Sigmoid colon (tissue), 7 donors: ENCODE data around the gene BCL2L13. TPM values are rescaled to one million over a fixed set of nuclear protein-coding genes. Genes with fewer than 3 reads are reported as not detected.
A peak's percentile ranks its signal among the peaks of the same experiment; 100 is the strongest.

ENCODE experiments used
- DNase-seq: peaks from one replicate; pipeline ENCODE4 v3.0.0-alpha.2; 2019
- H3K27ac ChIP-seq, 4 donors: fragments of 200-600 bp; sonication (generic); one replicate each; pipeline ENCODE4 v1.5.1; 2016 to 2019; ENCODE audit warnings: mild to moderate bottlenecking in 1 of 4
- H3K27me3 ChIP-seq, 3 donors: fragments of 200-600 bp; sonication (generic); one replicate each; pipeline ENCODE4 v1.5.1; 2019; ENCODE audit warnings: mild to moderate bottlenecking in 1 of 3
- H3K36me3 ChIP-seq, 4 donors: fragments of 200-600 bp; sonication (generic); one replicate each; pipeline ENCODE4 v1.5.1; 2016 to 2019
- H3K4me1 ChIP-seq, 4 donors: fragments of 200-600 bp; sonication (generic); one replicate each; pipeline ENCODE4 v1.5.1; 2017 to 2019
- H3K4me3 ChIP-seq, 4 donors: fragments of 200-600 bp; sonication (generic); one replicate each; pipeline ENCODE4 v1.5.1; 2017 to 2019; ENCODE audit warnings: mild to moderate bottlenecking in 2 of 4, moderate library complexity in 1 of 4
- H3K9me3 ChIP-seq, 4 donors: fragments of 200-600 bp in 3 of 4; sonication (generic) in 3 of 4; one replicate each; pipeline versions ENCODE4 v1.5.1 to v1.6.1; 2013 to 2019
- CTCF ChIP-seq, 4 experiments: fragments of 450-650 bp in 3 of 4; fragments of 200-600 bp in 1 of 4; IDR thresholded peaks; one replicate each; pipeline ENCODE4 v1.5.1; 2016 to 2019; ENCODE audit warnings: antibody characterized with exemption in 4 of 4, mild to moderate bottlenecking in 3 of 4, moderate library complexity in 2 of 4
- EP300 ChIP-seq, 4 donors: sonication (generic); formaldehyde crosslinking; IDR thresholded peaks; one replicate each; pipeline ENCODE4 v1.6.1; 2017; ENCODE audit warnings: antibody characterized with exemption in 4 of 4
- POLR2A ChIP-seq, 2 donors: fragments of 450-650 bp; IDR thresholded peaks; one replicate each; pipeline ENCODE4 v1.6.1; 2016; ENCODE audit warnings: antibody characterized with exemption in 2 of 2, mild to moderate bottlenecking in 2 of 2, moderate library complexity in 2 of 2
- POLR2AphosphoS5 ChIP-seq, 4 donors: sonication (generic); formaldehyde crosslinking; IDR thresholded peaks; one replicate each; pipeline ENCODE4 v1.6.1; 2017; ENCODE audit warnings: antibody characterized with exemption in 4 of 4
- WGBS, 2 donors: extraction: QIAGEN DNeasy Blood & Tissue Kit; methylation state at CpG; one replicate each; pipeline ENCODE4 v1.1.7; 2013; 5-methylcytosine and 5-hydroxymethylcytosine counted together
- intact Hi-C: fragments of 100-400 bp; cut with DNase I; formaldehyde crosslinking; loops from one replicate; pipeline ENCODE4 v1.15.1; 2023
- polyA plus RNA-seq, 3 donors: library from polyadenylated mRNA; stranded (reverse); fragments of 200-250 nt; gene quantifications; one replicate each; pipeline ENCODE4 v1.2.3, GENCODE V29; 2013
- total RNA-seq, 4 donors: library from RNA; depleted of rRNA; stranded (reverse); fragments of >200 nt; gene quantifications; one replicate each; pipeline ENCODE4 v1.1.0, GENCODE V29; 2016
- donor health status: healthy with polysubstance abuse.
- donor health status: Bipolar disorder and iron deficiency.
- donor health status: healthy.

BCL2L13 gene
- total and polyA plus RNA-seq, 7 donors: 29.4 to 68.1 (median 59.2) TPM

GRCh38 chr22:17707526-17707925 lies 69.0 kb downstream of the BCL2L13 start:
- Histone ChIP-seq H3K27ac (peak overlapping the region; percentile 76 to 84 (median 80)), H3K36me3 (peaks cover 0 to 15% (median 0%) of the 10 kb centered on the region in 4 donors), H3K27me3 (no peaks in the 10 kb centered on the region), H3K9me3 (no peaks in the 10 kb centered on the region), H3K4me3 (peak overlapping the region in 3 of 4 donors; percentile 30 to 47 (median 39)), H3K4me1 (peaks cover 0 to 33% (median 25%) of the 10 kb centered on the region in 4 donors)
- intact Hi-C loops: loop anchor here (5.0 to 10.0 kb wide), 3 partner anchors 70 to 367 kb away; partner anchors contain the start of genes BCL2L13 and PEX26
- DNase-seq: no peak
- TF ChIP-seq POLR2A (IDR thresholded peaks at IDR 0.05) (no peak), EP300 (IDR thresholded peaks at IDR 0.05) (no peak), CTCF (IDR thresholded peaks at IDR 0.05) (no peak), POLR2AphosphoS5 (IDR thresholded peaks at IDR 0.05) (no peak)
- 61 to 66% methylated on average over 3 of the region's 3 CpGs for WGBS, 2 donors

- Histone ChIP-seq H3K9me3 (no peaks in the 10 kb centered on the region), H3K27me3 (no peaks in the 10 kb centered on the region), H3K27ac (peak overlapping the region in 3 of 4 donors; percentile 8 to 66 (median 41)), H3K4me3 (no peak overlapping the region), H3K4me1 (peaks cover 0 to 35% (median 27%) of the 10 kb centered on the region in 4 donors), H3K36me3 (no peaks in the 10 kb centered on the region)
- TF ChIP-seq EP300 (IDR thresholded peaks at IDR 0.05): peak in 1 of 4 donors; percentile 70
- TF ChIP-seq POLR2AphosphoS5 (IDR thresholded peaks at IDR 0.05): peak in 1 of 4 donors; percentile 50
- no peak for TF ChIP-seq POLR2A (IDR thresholded peaks at IDR 0.05)
- intact Hi-C loops: no loop called here
- WGBS, 2 donors: 97 to 98% methylated on average over 5 of the region's 5 CpGs
- no peak for DNase-seq
Measured at GRCh38 chr22:17710023-17710422, 71.5 kb downstream of the BCL2L13 start.

- Histone ChIP-seq H3K36me3 (no peaks in the 10 kb centered on the region), H3K9me3 (no peaks in the 10 kb centered on the region), H3K4me3 (no peak overlapping the region), H3K27me3 (no peaks in the 10 kb centered on the region), H3K4me1 (peaks cover 0 to 34% (median 19%) of the 10 kb centered on the region in 4 donors), H3K27ac (peak overlapping the region in 1 of 4 donors; percentile 66)
- TF ChIP-seq POLR2AphosphoS5 (IDR thresholded peaks at IDR 0.05): no peak
- no peak for TF ChIP-seq POLR2A (IDR thresholded peaks at IDR 0.05)
- TF ChIP-seq CTCF (IDR thresholded peaks at IDR 0.05): no peak
- TF ChIP-seq EP300 (IDR thresholded peaks at IDR 0.05): no peak
- intact Hi-C loops: no loop called here
- DNase-seq: no peak
- WGBS, 2 donors: 68 to 76% methylated on average over 2 of the region's 2 CpGs
Measured at GRCh38 chr22:17712441-17712840, 73.9 kb downstream of the BCL2L13 start.

GRCh38 chr22:17716529-17716928 lies 78.0 kb downstream of the BCL2L13 start:
- TF ChIP-seq CTCF (IDR thresholded peaks at IDR 0.05) (no peak), EP300 (IDR thresholded peaks at IDR 0.05) (no peak), POLR2AphosphoS5 (IDR thresholded peaks at IDR 0.05) (no peak), POLR2A (IDR thresholded peaks at IDR 0.05) (no peak)
- 95% methylated on average over 3 of the region's 3 CpGs for WGBS, 2 donors
- DNase-seq: no peak
- Histone ChIP-seq H3K27me3 (no peaks in the 10 kb centered on the region), H3K36me3 (no peaks in the 10 kb centered on the region), H3K4me1 (peaks cover 0 to 25% (median 10%) of the 10 kb centered on the region in 4 donors), H3K27ac (peak overlapping the region in 2 of 4 donors; percentile 50 to 75), H3K4me3 (no peak overlapping the region), H3K9me3 (no peaks in the 10 kb centered on the region)
- intact Hi-C loops: no loop called here

GRCh38 chr22:17717708-17718107 lies 79.2 kb downstream of the BCL2L13 start:
- WGBS, 2 donors: 52 to 79% methylated on average over 4 of the region's 4 CpGs

More at GRCh38 chr22:17717708-17718107, 79.2 kb downstream of the BCL2L13 start:
- Histone ChIP-seq H3K27ac (peak overlapping the region in 2 of 4 donors; percentile 39 to 75), H3K4me1 (peaks cover 0 to 19% (median 7%) of the 10 kb centered on the region in 4 donors), H3K36me3 (no peaks in the 10 kb centered on the region), H3K9me3 (no peaks in the 10 kb centered on the region), H3K4me3 (no peak overlapping the region), H3K27me3 (no peaks in the 10 kb centered on the region)
- DNase-seq: no peak
- intact Hi-C loops: no loop called here
- TF ChIP-seq CTCF (IDR thresholded peaks at IDR 0.05) (no peak), EP300 (IDR thresholded peaks at IDR 0.05) (no peak), POLR2A (IDR thresholded peaks at IDR 0.05) (no peak), POLR2AphosphoS5 (IDR thresholded peaks at IDR 0.05) (no peak)
